RWPE1 (cell line): ENCODE data around the gene ZNF628.

Experiments used
- CTCF ChIA-PET: fragments of 350-600 bp; sonication (Branson Sonifier 250); formaldehyde crosslinking; extraction: SDS; loops from one replicate; lab custom pipeline; 2021; lab: Yijun Ruan, JAX
- POLR2A ChIA-PET: fragments of 400-600 bp; formaldehyde crosslinking; extraction: SDS; loops from one replicate; lab custom pipeline; 2020; ENCODE audit warnings: antibody characterized with exemption; ENCODE audit not compliant: low non-redundant PET; lab: Yijun Ruan, JAX
- DNase-seq: peaks from one replicate; pipeline ENCODE4 v3.0.0; 2012; ENCODE audit warnings: low spot score
- H3K27ac ChIP-seq: fragments of 450-650 bp; 2 replicates; pipeline ENCODE4 v1.5.1; 2017
- CTCF ChIP-seq: fragments of 450-650 bp; conservative IDR thresholded peaks from 2 replicates; pipeline ENCODE4 v1.5.1; 2017; ENCODE audit warnings: low read depth, mild to moderate bottlenecking

Gene ZNF628

GRCh38 chr19:55436847-55437246 is 39.6 kb upstream of the ZNF628 start:
- DNase-seq, result no peak
- no peak for TF ChIP-seq CTCF
- ChIA-PET CTCF (interaction anchor here (0.6 to 1.4 kb wide), 3 partner anchors 19 to 307 kb away, joined by 6 read pairs; no protein-coding TSS in a partner anchor), POLR2A (interaction anchor here (0.9 kb wide), 1 partner anchor 29 kb away, joined by 3 read pairs; the partner anchor contains the start of gene UBE2S)
- H3K27ac ChIP-seq, result no peak overlapping the region

GRCh38 chr19:55437410-55437809 is 39.0 kb upstream of the ZNF628 start:
- no peak for TF ChIP-seq CTCF
- no peak overlapping the region for H3K27ac ChIP-seq
- CTCF ChIA-PET, result interaction anchor here (0.6 to 1.4 kb wide), 4 partner anchors 19 to 357 kb away, joined by 3 to 6 read pairs (median 6); no protein-coding TSS in a partner anchor
- POLR2A ChIA-PET, result interaction anchor here (0.6 to 0.9 kb wide), 2 partner anchors 30 kb away, joined by 3 read pairs; partner anchors contain the start of gene UBE2S
- DNase-seq, result peak; percentile 78

DNA sequence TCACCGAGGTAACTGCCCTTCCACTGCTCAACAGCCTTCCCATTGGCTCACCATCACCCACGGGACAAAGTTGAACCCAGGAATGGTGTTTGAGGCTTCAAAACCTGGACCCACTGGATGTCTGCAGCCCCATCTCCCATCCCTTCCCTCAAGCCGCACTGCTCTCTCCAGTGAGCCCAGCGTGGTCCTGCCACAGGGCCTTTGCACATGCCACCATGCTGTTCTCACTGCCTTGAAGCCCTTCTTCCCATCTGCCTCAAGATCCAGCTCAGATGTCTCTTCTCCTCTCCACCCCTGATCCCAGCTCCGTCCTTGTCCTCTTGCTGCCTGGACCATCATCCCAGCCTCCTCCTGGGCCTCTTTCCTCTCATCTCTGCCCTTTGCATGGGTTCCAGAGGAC is 37.4 kb upstream of the ZNF628 start:
- H3K27ac ChIP-seq, result no peak overlapping the region
- TF ChIP-seq CTCF, result no peak
- ChIA-PET POLR2A (no interaction called here), CTCF (interaction anchor here (0.6 kb wide), 1 partner anchor 138 kb away, joined by 3 read pairs; no protein-coding TSS in a partner anchor)
- no peak for DNase-seq

GRCh38 chr19:55440411-55441105 is 35.9 kb upstream of the ZNF628 start:
- POLR2A ChIA-PET, result no interaction called here

DNA sequence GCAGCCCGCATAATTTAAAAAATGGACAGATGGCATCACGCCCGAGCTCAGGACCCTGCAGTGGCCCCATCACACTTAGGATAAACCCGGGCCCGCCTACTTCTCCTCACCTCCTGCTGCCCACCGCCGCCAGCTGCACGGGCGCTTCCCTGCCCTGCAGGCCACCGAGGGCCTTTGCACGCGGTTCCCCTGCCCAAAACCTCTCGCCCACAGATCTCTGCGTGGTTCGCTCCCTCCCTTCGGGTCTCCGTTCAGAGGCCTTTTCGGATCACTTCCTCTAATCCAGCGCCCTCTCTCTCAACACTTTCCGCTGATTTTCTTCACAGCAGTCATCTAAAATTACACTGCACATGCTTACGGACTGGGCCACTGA is 35.1 kb upstream of the ZNF628 start:
- POLR2A ChIA-PET, result no interaction called here
- TF ChIP-seq CTCF, result no peak
- H3K27ac ChIP-seq, result no peak overlapping the region
- CTCF ChIA-PET, result interaction anchor here (0.6 kb wide), 1 partner anchor 46 kb away, joined by 3 read pairs; no protein-coding TSS in a partner anchor
- DNase-seq, result no peak

More at GRCh38 chr19:55440411-55441105, 35.9 kb upstream of the ZNF628 start:
- H3K27ac ChIP-seq, result no peak overlapping the region
- CTCF ChIA-PET, result no interaction called here
- TF ChIP-seq CTCF, result no peak
- DNase-seq, result no peak

GRCh38 chr19:55441692-55442321 is 34.6 kb upstream of the ZNF628 start:
- H3K27ac ChIP-seq, result no peak overlapping the region
- ChIA-PET CTCF (interaction anchor here (0.6 kb wide), 1 partner anchor 46 kb away, joined by 3 read pairs; no protein-coding TSS in a partner anchor), POLR2A (no interaction called here)
- no peak for DNase-seq
- TF ChIP-seq CTCF, result no peak
